NCI-H226 (cell line): ENCODE data around the gene STAT1.
"Not testable (repeated sequence)": the region's sequence is repeated elsewhere in the genome, so short reads cannot be mapped to it uniquely, and the experiment has no call there.

Source experiments
- DNase-seq: peaks from one replicate; pipeline ENCODE4 v3.0.0-alpha.2; 2015

The STAT1 gene

DNA sequence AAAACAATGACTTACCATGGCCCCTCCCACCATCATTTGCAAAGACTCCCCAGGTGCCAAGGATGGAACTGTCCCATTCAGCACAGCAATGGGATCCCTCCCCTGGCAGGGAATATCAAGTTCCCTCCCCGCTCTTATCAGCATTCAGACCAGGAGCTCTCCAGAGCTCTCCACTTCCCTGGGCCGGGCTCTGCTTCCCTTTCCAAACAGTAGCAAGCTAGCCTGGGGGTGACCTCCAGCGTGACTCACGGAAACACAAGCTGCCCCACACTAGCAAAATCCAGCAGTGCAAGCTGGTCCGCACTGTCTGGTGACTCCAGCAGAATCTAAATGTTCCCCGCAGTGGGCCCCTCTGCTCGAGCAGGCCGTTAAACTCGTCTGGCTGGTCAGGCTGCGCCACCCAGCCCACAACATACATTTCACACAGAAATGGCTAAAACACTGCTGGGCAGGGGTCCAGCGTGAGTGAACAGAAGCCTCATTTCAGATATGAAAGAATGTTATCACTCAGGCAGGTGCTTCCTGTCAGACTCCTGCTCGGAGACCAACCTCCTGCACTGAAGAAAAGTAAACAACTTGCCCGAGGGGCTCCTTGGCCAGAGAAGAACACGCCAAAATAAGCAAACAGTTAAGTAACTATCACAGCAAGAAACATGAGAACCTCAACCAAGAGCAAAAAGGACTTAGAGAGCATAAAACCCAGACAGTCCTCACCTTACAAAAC, 33.9 kb downstream of the STAT1 start:
- DNase-seq, result peak; percentile 46

DNA sequence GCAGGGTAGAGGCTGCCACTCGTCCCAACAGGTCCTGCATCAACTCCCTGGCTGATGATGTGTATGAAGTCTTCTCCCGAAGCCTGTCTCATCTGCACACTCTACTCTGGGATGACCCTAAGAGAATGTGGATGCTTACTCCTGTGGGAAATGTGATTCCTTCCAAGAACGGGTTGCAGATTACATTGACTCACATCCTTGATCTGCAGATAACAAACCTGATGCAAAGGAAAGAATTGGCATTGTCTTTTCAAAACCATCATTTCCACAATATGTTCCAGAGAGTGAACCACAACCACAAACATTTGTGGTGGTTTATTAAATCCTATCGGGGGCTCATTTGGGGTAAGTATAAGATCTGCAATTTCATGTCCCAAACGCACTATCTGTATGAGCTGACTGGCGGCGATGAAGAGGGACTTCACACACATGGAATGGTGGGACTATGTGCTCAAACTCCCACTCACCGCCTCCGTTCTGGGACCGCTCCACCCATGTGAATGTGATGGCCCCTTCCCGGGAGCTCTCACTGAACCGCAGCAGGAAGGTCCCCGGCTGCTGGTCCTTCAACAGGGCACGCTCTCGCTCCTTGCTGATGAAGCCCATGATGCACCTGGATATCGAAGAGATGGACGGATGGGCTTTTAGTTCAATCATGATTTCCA, 35.5 kb downstream of the STAT1 start:
- peak; percentile 43 for DNase-seq

DNA sequence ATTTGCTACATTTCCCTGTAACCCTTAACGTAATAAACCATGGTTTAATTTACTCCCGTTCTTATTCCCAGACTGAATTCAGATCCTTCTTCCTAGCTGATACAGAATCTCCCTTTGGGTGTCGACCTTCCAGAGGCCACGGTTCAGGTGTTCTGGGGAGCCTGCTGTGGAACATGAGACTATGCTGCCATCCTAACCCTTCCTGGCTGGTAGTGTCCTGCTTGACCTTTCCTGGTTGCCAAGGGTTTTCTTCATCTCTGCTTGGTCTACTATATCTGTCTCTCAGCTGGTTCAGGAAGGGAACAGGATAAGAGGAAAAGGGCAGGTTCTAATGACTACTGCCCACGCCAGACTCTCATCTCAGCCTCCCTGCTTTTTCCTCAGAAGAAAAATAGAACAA, 36.5 kb downstream of the STAT1 start:
- DNase-seq, result no peak

DNA sequence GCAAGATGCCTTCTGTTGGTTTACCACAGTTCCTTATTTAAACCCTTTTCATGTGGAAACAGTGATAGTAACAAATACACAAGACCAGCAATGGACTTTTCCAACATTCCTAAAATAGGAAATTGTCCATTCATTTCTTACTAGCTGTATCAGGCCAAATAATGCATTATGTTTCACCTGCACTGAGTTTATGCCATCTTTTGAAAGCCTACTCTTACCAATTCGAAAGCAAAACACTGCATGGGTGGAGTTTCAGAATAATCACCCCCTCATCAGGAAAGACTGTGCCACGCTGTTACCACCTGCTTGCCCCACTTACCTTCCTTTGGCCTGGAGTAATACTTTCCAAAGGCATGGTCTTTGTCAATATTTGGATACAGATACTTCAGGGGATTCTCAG, 37.5 kb downstream of the STAT1 start:
- DNase-seq, result no peak

DNA sequence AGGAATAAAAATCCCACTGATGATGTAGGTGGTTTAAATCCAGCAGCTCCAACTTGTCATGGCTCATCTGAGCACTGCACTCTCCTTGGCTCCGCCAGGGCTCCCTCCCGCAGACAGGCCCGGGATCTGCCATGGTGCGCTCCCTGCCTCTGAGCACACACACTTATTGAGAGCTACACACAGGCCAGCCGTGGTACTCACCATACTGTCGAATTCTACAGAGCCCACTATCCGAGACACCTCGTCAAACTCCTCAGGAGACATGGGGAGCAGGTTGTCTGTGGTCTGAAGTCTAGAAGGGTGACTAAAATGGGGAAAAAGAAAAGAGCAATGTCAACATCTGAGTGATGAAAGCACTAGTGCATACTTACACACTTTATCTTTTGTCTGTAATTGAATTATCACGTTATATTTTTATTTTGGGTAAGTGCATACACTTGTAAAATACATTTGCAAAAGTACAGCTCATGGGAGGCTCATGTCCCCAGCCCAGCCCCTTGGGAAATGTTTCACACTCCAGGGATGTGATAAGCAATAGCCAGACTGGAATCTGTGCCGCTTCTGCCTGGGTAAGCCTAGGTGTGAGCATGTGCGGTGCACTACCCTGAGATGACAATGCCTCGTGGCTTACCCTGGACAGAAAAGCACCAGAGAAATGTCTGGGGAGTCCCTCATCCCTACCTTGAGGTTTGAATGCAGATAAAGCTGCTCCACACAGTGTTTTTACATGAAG, 39.2 kb downstream of the STAT1 start:
- DNase-seq, result no peak

DNA sequence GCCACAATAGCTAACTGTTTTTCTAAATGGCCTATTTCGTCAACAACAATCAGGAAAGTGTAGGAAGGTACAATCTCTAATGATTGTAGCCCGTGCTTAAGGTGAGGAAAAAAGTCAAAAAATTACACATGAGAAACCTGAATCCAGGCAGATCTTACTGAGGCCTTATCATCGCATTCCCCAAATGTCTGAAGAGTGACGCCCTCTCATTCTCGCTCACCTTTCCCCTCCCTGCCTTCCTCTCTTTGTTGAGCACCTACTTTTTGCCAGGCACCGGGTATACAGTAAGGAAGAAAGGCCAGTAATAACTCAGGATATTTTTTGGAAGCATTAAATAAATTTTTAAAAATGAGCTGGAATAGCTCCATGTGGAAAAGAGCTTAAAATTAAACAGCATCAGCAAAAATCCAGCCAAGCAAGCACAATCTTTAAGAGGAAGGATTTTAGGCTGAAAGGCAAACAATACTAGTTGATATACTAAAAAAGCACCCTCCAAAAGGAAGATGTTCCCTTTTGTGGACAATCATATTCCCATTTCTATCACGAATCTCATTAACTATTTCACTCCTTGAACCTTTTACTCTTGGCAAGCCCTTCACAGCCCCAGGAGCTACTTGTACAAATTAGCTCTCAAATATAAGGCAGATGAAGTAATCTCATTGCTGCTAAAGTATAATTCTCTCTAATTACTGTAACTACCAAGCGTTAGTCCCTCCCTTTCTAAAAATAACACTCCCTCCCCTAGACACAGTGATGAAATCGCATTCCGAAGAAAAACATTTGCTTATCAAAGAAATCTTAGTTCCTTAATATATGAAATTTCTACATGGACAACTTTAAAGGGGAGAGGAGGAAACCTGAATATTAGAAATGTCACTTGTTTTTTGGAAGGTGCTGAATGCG, 40.0 kb downstream of the STAT1 start:
- DNase-seq, result peak; percentile 36

DNA sequence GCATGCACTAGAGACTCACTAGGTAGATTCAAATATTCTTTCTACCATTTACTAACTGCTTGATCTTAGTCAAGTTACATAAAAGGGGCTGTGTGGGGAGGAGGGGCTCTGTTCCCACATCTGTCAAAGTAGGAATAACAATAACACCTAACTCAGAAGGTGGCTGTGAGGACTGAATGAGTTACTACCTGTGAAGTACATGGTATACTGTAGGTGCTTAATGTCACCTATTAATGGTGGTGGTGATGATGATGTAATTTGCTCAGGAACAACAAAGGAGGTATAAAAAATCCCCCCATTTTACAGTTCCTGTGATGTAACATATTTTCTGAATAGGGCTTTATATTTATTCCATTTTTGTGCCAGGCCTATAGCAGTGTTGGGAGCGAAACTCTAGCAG, 40.7 kb downstream of the STAT1 start:
- no peak for DNase-seq

DNA sequence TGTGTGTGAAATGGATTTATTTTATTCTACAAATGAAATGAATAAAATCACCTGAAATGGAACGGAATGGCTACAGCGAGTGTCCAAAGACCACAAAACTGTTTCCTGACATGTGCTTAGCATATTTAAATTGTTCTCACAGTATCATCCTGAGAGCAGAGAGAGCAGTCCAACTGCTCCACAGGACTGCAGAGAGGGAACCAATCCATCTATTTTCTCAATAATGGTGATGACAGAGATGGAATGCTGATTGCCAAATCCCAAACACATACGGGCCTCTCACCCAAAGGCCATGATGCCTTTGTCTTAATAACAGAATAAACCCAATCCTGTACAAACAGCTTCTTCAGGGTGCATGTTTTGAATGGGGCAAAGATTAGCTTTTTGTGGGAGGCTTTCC, 41.1 kb downstream of the STAT1 start:
- DNase-seq, result no peak

DNA sequence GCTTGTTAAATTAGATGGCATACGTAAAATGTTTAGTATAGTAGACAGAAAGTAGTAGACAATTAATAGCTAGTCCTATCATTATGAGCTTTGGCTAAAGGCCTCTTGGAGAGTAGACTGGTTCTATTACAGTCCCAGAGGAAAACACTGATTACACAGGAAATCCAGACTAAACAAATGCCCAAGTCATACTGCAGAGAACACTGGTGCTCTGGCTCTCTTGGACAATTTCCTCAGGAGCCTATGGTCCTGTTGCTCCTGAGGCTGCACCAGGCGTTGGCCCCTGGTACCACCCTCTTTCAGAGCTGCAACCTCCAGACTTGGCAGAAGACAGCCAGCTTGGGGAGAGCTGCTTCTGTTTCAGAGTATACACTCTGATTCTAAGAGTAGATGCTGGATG, 41.8 kb downstream of the STAT1 start:
- DNase-seq, result no peak

DNA sequence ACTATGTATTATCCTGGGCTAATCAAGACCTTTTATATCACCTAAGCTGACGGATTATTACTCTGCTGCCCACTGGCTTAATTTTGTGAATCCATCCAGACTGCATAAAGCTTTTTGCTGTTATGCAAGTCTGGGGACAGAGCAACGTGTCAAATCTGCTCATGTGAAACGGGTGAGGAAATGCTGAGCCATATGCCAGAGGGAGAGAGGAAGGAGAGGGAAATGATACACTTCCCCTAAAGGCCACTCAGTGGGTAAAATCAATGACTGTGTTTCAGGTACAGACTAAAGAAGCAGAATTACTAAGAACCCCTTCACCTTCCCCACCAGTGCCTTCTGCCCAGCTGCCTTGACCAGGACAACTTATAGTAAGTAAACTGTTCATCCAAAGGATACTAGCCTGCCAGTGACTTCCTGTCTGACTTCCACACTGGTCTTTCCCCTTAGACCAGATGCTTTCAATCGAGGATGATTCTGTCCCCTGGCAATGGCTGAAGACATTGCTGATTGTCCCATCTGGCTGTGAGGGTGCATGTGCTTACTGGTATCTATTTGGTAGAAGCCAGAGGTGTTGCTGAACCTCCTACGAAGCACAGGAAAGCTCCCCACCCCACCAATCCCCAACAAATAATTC, 43.0 kb downstream of the STAT1 start:
- DNase-seq, result no peak

DNA sequence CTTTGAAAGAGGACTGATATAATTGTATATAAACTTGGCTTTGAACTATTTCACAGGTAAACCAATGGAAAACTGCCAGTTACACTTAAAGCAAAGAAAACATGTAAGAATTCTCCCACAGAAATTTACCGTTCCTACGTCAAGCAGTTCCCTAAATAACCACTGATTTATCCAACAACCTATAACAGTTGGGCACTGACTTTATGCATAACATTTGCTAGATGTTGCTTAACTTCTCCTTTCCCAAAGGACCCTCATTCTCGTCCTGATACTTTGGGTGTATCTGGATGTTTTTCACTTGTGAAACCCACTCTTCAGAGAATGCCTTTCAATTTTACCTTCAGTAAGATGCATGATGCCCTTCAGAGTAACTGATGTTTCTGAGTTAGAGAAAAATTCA, 43.8 kb downstream of the STAT1 start:
- no peak for DNase-seq

DNA sequence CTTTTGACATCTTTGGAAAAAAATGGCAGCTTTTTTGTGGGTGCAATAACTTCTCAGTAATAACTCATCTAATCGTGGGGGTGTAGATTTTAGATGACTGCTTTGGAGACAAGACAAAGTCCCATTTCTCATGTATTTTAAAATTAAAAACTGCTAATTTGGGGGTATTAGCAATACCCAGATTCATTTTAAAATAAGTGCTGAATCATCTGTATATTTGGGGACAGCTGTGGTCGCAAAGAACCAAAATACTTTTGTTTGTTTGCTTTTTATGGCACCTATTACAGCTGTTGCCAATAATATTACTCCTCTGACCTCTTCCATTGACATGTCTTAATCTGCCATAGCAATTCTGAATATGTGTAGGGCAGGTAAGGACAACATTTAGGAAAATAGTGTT, 45.4 kb downstream of the STAT1 start:
- no peak for DNase-seq

DNA sequence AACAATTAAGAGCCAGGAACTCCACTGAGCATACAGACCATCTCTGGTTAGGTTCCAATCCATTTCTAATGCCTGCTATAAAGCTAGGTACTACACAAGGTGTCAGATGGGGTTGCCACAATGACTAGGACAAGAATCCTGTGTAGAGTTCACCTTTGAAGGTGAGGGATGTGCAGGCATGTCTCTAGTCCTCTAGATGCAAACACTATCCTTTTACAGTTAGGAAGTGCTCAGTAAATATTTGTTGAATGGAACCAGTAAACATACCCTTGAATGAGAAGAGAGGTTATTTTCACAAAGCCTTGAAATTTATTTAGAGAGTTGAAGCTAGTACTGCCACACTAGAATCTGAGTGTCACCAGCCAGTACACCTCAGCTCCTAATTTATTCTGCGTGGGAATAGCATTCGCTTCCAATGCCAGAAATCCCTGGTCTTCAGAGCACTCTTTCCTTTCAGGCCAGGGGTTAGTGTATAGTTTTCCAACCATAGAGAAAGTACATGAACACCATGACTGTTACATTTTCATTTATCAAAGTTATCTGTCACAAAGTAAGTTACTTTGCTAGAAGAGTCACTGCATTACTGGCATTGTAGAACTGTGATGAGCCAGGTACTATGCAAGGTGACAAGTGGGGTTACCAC, 48.3 kb downstream of the STAT1 start:
- no peak for DNase-seq

DNA sequence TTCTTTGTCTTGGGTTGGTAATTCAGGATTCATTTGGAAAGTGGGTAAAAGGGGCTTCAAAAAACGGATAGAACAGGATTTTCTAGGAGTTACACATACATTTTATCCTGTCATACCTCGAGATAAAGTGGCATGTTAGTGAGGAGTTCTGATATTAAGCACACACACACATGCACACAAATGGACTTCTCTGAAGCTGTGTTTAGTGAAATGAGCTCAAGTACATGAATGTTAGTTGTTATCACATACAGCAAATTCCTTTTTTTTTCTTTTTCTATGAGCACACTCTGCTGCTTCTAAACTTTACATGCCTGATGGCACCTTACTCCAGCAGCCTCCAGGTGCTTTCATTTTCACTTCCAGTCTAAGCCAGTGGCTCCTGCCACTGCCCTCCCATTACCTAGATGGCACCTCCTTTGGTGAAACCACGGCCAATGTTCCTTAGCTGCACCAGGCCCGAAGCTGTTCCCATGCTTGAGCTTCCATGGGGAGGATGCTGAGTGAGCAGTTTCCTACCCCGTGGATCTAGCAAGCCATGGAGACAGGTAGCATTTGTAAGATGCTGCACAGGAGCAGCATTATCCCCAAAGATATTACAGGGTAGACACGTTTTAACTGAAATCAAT, 49.7 kb downstream of the STAT1 start:
- no peak for DNase-seq

DNA sequence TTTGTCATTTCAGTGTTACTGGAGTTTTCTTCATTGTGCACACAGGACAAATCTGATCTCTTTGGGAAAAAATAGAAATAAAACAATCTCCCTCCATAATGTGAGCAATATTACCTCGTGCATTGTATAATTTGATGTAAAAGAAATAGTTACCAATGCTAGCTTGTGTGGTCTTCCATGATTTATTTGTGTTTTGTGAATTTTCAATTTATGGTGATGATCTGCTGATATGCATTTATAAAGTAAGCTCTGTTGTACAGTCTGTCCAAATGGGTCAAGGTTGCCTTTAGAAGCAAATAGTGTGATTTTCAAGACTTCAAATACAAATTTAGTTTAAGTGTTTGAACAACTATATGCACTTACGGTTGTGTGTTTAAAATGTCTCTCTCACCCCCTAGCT, 50.9 kb downstream of the STAT1 start:
- DNase-seq, result no peak

DNA sequence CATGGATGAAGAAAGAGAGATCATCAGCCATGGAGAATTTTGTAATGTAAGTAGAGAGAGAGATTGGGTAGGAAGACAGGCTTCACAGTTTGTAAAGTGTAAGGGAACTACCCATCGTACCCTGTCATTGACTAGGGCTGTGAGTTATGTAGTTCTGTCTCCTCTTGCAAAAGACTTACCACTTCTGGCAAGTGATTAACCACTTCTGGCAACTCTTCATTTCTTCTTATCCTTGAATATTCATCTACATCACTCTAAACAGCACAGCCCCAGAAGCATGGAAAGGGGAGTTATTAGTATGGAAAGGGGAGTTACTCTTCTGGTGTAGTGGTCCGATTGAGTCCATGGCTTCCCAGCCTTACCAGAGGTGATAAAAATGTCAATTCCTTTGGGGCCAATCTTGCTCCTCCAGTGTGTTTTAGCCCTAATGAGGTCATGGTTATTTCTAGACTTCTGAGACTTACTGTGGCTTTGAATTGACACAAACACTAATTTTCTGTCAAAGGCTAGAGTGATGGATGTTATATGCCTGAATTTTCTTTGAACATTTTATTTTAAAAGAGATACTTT, 52.0 kb downstream of the STAT1 start:
- peak; percentile 70 for DNase-seq

DNA sequence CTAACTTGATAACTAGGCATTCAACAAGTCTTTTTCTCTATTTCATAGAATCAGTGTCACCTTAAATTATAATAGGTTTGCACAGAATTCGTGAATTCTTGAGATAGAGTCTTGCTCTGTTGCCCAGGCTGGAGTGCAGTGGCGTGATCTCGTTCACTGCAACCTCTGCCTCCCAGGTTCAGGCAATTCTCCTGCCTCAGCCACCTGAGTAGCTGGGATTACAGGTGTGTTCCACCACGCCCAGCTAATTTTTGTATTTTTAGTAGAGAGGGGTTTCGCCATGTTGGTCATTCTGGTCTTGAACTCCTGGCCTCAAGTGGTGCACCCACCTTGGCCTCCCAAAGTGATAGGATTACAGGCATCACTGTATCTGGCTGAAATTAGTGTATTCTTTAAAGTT, 52.9 kb downstream of the STAT1 start:
- DNase-seq, result not testable (repeated sequence)

DNA sequence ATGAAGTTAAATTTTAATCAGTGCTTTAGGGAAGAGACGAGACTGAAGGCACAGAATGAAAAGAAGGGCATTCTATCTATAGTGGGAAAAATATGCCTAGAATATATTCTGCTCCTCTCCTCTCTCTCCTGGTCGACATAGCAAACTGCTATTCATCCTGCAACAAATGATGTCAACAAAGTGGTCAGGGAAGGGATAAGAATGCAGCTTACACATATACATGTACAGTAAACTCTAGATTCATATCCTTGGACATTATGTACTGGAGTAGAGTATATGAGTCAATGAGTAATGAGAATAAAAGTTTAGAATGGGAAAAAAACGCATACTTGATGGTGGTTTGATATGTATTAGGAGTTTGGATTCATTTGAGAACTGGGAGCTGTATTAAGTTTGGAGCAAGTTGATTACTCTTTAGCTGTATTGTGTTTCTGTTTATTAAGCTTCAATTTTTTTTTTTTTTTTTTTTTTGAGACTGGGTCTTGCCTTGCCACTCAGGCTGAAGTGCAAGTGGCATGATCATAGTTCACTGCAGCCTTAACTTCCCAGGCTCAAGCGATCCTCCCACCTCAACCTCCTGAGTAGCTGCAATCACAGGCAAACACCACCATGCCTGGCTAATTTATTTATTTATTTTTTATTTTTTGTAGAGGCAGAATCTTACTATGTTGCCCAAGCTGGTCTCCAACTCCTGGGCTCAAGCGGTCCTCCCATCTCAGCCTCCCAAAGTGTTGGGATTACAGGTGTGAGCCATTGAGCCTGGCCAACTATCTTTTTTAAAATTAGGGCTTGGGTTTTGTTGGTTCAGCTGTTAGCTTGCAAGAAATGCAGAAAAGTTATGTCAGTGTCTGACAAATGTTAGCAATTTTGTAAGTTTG, 53.8 kb downstream of the STAT1 start:
- no peak for DNase-seq

DNA sequence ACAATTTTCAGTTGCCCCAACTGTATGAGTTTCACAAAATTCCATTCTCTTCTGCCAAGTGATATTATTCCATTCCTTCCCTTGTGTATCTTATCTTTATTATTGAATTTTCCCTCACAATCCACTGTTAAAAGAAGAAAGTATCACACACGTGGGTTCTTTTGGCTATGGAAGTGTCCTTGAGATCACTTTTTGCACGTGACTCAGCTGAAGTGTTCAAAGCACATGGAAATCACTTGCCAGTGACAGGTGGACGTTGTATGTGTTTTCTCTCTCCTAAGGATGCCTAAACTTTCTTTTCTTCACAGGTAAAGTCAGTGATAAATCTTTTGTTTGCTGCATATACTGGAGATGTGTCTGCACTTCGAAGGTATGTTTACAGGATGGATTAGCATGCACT, 60.7 kb downstream of the STAT1 start:
- no peak for DNase-seq

DNA sequence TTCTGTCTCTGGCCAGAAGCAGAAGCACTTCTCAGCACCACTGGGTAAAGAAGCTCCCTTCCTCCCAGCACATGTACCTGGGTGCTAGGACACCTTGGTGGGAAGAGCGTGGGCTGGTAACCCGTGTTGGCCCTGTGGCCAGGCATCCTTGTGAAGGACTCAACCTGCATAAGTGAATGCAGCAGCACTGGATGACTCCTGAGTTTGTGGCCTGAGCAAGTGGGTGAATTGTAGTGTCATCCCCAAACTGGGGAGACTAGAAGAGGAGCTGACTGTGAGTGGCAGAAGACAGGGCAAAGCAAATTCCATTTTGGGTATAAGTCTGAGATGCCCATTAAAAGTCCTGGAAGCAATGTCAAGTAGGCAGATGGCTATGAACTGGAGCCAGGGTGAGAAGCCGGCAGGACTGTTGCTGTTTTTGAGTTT, 63.4 kb downstream of the STAT1 start:
- no peak for DNase-seq
